Measurements from ENCODE around the gene ATP6AP1.
"Not testable (repeated sequence)": the region's sequence is repeated elsewhere in the genome, so short reads cannot be mapped to it uniquely, and the experiment has no call there.

ATP6AP1 gene, protein sequence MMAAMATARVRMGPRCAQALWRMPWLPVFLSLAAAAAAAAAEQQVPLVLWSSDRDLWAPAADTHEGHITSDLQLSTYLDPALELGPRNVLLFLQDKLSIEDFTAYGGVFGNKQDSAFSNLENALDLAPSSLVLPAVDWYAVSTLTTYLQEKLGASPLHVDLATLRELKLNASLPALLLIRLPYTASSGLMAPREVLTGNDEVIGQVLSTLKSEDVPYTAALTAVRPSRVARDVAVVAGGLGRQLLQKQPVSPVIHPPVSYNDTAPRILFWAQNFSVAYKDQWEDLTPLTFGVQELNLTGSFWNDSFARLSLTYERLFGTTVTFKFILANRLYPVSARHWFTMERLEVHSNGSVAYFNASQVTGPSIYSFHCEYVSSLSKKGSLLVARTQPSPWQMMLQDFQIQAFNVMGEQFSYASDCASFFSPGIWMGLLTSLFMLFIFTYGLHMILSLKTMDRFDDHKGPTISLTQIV

DNA sequence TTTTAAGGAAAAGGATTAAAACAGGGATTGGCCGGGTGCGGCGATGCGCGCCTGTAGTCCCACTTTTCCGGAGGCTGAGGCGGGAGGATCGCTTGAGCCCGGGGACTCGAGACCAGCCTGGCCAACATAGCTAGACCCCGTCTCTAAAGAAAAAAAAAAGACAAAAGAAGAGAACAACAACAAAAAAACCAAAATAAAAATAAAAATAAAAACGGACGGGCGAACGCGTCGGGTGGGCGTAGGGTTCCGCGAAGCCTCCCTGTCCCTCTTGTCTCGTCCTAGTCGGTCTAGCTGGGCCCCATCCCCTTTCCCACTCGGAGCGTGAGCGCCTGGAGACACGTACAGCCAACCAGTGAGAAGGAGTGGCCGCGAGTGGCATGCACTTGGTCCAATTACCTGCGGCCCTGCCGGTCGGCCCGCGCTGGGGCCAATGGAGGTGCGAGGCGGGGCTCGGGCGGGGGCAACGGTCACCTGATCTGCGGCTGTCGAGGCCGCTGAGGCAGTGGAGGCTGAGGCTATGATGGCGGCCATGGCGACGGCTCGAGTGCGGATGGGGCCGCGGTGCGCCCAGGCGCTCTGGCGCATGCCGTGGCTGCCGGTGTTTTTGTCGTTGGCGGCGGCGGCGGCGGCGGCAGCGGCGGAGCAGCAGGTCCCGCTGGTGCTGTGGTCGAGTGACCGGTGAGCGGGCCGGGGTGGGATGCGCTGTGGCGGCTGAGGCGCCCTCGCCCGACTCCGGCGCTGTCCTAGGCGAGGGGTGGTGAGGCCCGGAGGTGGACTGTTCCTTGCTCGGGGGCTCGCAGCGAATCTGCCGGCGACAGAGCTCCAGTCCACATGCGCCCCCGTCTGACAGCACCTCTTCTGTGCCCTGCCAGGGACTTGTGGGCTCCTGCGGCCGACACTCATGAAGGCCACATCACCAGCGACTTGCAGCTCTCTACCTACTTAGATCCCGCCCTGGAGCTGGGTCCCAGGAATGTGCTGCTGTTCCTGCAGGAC, at the start of gene ATP6AP1:
TSS of gene ATP6AP1 (plus strand) at position 502 of the 996 bp plus-strand sequence. CDS start at position 518, 16 bp downstream.
- peak; percentile 81 for DNase-seq

DNA sequence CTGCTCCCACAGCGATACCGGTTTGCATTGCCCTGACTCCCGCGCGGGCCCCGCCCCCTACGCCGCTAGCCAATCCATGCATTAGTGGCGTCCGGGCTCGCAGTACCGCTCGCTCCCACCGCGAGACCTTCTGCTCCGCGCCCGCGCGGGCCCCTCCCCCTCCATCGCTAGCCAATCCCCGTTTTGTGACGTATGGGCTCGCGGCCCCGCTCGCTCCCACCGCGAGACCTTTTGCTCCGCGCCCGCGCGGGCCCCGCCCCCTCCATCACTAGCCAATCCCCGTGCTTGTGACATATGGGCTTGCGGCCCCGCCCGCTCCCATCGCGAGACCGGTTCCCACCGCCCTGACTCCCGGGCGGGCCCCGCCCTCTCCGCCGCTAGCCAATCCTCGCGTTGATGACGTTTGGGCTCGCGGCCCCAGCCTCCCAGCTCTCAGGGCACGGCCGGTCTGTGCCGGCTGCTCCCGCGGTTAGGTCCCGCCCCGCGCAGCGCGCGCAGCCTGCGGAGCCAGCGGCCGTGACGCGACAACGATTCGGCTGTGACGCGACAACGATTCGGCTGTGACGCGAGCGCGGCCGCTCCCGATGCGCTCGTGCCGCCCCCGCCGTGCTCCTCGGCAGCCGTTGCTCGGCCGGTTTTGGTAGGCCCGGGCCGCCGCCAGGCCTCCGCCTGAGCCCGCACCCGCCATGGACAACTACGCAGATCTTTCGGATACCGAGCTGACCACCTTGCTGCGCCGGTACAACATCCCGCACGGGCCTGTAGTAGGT, 49.5 kb upstream of the ATP6AP1 start, which contains the start of gene EMD:
TSS of gene EMD (plus strand) at position 497 of the 770 bp plus-strand sequence. CDS start at position 687, 190 bp downstream.
- DNase-seq: peak; percentile 92

DNA sequence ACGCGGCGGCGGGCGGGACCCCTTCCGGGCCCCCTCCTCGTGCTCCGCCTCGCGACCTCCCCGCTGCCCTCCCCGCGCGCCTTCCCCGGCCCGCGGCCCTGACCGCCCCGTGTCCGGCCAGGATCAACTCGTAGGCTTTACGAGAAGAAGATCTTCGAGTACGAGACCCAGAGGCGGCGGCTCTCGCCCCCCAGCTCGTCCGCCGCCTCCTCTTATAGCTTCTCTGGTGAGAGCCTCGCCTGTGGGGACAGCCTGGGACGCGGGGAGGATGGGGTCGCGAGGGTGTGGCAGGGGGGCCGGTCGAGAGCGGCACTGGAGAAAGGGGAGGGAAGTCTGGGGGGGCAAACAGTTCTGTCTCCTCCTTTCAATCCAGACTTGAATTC, 48.9 kb upstream of the ATP6AP1 start:
- DNase-seq: no peak

DNA sequence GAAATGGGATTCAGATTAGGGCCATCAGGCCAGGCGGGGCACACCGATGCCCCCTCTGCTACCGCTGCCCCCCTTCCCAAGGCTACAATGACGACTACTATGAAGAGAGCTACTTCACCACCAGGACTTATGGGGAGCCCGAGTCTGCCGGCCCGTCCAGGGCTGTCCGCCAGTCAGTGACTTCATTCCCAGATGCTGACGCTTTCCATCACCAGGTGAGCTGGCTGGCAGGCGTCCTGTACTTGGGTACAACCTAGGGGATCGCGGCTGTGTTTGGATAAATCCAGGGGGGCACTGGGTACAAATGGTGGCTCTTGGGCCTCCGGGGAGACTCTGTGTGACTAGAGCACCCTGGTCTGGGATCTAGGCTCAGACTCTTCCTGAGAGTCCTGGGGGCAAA, 48.3 kb upstream of the ATP6AP1 start:
- no peak for DNase-seq

DNA sequence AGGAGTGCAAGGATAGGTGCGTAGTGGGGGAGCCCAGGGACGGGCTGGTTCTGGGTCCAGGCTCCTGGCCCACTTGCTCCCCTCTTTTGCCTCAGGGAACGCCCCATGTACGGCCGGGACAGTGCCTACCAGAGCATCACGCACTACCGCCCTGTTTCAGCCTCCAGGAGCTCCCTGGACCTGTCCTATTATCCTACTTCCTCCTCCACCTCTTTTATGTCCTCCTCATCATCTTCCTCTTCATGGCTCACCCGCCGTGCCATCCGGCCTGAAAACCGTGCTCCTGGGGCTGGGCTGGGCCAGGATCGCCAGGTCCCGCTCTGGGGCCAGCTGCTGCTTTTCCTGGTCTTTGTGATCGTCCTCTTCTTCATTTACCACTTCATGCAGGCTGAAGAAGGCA, 47.7 kb upstream of the ATP6AP1 start:
- no peak for DNase-seq

DNA sequence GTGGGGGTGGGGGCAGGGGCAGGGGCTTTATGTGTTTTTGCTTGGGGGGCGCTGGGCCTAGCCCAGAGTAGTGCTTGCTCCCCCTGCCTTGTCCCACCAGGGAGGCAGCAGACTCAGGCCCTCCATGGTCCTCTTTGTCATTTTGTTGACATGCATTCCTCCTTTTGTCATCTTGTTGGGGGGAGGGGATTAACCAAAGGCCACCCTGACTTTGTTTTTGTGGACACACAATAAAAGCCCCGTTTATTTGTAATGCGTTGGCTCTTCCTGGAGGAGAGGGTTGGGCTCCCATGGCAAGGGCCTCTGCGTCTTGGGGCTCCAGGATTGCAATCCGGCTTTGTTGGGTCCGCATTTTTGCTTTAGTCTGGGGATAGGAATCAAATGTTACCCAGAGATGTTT, 47.2 kb upstream of the ATP6AP1 start:
- no peak for DNase-seq

DNA sequence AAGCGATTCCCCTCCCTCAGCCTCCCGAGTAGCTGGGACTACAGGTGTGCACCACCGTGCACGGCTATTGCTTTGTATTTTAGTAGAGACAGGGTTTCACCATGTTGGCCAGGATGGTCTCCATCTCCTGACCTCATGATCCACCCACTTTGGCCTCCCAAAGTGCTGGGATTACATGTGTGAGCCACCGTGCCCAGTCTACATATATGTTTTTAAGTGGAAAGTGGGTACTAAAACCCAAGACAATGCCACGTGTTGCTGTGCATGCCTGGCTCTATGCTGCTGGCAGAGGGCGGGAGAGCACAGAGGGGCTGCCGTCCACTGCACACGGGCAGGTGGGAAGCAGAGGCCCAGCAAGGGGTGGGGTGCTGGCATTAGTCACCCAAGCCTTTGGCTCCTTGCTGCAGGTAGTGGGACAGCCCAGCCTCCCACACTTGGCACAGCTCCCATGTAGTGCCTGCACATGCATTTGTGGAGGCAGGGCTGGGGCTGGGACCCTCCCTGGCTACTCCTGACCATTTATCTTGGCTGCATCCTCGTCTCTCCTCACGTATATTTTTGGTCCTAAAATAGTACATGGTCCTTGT, 45.9 kb upstream of the ATP6AP1 start:
- DNase-seq: no peak

DNA sequence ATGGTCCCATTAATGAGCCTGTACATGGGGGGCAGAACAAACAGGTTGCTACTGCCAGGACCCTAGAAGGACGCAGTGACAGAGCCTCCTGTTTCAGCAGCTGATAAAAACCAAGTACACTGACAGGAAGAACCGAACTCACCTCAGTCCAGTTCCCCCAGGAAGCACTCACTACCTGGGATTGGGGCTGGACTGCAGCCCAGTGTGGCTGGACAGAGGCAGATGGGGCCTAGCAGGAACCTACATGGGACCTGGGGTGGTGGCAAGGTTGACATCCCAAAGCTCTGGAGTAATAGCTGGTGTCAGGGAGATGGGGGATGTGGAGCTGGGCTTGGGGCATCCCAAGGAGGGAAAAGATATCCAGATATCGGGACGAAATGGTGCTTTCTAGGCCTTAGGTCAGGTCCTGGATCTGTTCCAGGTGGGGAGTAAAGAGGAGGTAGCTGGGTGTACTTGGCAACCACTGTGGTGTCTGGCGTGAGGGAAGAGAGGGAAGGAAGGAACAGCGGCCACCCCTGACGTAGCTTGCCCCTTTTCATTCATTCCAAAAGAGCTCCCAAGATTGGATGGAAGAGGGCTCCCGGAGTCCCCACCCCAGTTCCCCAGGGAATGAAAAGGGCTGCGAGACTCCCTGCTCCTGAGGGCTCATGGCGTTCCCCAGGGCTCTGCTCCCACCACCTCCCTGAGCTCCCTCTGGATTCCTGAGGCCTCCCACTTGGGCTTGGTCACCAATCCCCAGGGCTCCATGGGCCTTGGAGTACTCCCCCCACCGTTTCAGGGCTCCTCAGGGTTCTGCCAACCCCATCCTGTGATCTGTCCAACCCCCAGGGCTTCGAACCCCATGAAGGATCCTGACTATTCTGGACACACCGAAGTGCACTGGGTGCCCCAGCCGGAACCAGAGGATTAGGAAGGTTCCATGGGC, 44.9 kb upstream of the ATP6AP1 start:
- no peak for DNase-seq

DNA sequence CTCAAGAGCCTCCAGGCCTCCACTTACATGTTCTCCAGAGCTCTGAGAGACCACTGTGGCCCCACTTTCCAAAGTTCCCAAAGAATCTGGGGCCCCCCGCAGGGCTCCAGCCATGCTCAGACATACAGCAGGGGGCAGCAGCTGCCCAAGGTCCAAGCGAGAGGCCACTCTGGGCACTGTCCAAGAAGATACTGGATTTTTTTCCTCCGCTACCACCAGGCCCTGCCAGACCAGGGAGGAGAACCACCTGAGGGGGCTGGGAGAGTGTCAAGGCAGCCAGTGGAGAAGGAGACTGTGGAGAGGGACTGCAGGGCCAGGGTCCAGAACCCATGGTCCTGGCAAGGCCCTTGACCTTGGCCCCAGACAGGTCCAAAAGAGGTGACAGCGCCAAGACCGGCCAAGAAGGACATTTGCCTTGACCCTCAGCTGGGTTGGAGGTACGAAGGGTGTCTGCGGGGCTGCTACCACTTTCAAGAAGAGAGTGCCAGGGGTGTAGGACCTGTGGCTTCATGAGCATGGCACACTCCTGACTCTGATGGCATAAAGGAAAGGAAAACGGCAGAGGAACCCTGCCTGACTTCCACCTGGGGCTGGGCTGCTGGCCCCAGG, 44.1 kb upstream of the ATP6AP1 start:
- no peak for DNase-seq

DNA sequence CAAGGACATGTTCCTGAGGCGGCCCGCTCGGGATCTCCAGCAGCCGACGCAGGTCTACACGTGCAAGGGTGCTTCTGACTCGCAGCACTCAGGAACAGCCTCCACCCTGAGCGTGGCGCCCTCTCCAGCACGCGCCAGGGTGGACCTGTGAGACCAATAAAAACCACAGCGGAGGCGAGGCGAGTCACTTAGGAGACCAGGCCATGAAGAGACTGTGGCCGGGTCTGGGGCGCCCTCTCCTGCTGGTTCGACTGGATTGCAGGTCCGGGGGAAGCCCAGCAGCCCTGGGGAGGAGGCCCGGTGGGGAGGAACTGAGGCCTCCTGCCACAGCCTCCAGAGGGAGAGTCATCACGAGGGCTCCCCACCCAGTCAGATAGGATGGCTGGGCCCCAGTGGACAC, 40.4 kb upstream of the ATP6AP1 start:
- not testable (repeated sequence) for DNase-seq

DNA sequence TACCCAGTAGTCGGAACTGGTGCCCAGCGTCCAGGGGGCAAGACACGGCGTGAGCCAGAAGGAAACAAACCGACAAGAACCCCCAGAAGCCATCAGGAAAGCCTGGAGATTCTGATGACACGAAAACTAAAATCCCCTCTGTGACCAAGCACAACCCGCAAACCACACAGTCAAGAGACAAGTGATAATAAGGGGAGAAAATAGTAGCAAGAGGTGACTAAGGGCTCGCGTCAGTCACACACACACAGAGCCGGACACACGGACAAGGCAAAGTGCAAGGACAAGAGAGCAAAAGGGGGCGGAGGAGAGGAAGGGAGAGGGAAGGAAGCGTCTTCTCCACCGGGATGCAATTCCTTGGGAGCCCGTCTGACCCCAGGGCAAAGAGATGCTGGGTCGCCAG, 39.8 kb upstream of the ATP6AP1 start:
- not testable (repeated sequence) for DNase-seq

DNA sequence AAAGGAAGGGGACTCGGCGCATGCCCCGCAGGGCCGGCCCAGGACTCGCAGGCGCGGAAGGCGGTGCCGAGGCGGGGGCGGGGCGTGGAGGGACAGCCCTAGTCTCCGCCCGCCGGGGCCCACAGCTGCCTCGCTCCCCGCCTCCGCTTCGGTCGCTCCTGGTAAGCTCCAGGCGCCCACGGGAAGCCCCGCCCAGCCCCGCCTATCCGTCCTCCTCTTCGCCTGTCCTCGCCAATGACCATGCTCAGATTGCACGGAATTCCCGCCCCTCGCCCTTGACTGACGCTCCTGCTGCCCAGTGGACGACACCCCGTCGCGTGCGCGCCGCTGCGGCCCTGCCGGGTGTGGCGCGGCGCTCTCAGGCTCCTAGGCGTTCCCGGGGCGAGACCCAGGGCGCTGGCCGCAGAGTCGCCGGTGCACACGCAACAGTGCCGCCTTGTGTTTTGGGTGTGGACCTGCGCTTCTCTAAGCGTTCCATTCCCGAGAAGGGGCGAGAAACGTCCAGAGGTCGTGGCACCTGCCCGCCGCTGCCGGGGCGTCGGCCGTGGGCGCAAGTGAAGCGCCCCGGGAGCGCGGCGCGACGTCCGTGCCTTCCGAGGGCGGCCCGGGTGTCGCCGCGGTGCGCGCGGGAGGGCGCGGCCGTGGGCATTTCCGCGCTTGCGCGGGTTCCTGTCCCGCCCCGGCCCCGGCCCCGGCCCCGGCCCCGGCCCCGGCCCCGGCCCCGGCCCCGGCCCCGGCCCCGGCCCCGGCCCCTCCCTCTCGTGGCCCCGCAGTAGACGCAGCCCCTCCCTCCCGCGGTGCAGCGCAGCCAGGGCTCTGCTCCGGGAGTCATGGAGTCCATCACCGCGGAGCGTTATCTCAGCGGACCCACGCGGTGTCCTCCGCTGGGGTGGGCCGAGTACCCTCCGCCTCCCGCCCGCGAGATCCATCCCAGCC, 38.4 kb upstream of the ATP6AP1 start:
- not testable (repeated sequence) for DNase-seq

DNA sequence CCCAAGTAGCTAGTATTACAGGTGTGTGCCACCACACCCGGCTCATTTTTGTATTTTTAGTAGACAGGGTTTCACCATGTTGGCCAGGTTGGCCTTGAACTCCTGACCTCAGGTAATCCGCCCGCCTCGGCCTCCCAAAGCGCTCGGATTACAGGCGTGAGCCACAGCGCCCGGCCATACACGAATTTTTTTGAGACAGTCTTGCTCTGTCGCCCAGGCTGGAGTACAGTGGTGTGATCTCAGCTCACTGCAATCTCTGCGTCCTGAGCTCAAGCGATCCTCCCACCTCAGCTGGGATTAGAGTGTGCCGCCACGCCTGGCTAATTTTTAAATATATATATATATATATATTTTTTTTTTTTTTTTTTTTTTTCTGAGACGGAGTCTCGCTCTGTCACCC, 32.1 kb upstream of the ATP6AP1 start:
- not testable (repeated sequence) for DNase-seq

DNA sequence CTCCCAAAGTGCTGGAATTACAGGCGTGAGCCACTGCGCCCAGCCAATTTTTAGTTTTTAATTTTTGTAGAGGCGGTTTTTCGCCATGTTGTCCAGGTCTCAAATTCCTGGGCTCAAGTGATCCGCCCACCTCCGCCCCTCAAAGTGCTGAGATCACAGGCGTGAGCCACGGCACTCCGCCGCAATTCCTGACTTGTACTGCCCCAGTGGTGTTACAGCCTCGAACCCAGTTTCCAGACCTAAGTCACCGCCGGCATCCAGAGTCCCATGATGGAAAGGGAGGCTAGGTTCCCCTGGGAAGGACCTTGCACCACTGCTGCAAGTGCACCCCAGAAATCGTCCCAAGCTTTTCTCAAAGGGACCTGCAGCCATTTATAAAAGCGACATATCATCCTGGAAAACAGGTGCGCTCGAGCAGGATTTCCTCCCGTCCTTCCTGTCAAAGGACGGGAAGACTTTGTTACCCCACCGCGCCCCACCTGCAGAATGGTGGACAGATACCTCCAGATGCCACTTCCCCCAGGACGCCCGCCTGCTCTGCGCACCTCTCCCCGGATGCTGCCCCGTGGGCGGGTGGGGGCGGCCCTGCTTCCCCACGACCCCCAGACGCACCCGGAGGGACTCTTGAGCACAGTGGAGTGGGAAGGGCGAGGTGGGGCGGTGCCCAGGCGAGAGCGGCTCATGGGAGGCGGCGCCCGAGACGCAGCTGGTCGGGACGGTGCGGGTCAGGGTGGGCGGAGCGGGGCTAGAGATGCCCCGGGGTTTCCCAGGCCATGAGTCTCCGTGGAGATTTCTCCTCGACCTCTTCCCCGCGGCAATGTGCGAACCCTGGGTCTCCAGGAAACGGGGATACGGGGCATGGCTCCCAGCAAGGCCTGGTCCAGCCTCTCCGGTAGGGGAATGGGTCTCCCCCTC, 31.2 kb upstream of the ATP6AP1 start:
- DNase-seq: peak; percentile 33

DNA sequence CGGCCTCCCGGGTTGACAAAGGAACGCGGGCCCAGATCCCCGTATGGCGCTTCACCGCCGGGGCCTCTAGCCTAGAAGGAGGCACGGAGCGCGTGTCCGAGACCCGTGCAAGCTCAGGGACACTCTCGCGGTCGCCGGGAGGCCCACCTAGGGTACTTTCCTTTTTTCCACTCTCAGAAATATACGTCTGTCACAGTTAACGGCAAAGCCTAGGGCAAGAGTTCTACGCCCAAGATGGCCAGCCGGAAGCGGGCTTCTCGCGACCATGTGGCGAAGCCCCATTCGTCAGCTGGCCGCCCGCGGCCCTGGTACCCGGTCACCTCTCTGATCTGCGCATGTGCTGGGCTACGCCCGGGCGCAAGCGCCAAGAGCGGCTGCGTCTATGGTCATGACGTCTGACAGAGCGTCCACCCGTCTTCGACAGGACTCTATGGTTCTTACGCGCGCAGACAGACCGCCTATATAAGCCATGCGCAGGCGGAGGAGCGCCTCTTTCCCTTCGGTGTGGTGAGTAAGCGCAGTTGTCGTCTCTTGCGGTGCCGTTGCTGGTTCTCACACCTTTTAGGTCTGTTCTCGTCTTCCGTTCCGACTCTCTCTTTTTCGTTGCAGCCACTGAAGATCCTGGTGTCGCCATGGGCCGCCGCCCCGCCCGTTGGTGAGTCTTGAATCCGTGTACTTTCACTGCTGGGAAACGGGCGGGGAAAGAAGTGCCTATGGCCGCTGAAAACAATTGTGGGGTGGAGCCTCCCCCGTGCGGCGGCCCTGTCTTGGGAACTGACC, 30.4 kb upstream of the ATP6AP1 start, which contains the start of gene RPL10:
TSS of gene RPL10 (plus strand) at position 490 of the 780 bp plus-strand sequence. CDS start at position 633, 143 bp downstream.
- peak; percentile 82 for DNase-seq

DNA sequence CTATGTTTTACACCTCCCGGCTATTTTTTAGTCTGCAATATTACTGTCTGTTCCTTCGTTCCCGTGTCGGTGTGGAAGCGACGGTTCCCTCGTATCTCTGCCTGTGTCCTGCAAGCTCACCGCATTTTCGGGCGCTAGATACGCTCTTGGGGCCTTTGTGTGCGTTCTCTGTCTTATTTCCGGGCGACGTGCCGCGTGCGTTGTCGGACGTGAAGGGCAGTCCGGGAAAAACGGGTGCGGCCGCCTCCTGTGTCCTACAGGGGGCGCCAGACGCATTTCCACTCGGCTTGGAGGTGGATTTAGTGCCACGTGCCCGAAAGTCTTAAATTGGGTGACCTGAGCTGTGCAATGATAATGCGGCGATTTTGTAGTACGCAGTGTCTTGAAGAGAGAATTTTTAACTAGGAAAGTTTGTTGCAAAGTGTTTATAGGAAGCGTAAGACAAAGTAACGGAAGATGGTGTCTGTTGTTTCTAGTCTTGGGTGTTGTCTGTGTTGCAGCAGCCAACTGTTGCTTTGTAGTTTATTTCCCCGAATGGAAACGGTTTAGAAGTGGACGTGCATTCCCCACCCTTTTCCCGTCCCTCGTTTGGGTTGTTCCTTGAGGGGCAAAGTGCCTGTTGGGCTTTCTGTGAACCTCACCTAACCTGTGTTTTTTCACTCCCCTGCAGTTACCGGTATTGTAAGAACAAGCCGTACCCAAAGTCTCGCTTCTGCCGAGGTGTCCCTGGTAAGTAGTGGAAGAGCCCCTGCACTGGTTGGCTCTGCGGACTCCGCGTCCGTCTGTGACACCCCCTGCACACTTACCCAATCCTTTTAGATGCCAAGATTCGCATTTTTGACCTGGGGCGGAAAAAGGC, 29.6 kb upstream of the ATP6AP1 start:
- peak; percentile 80 for DNase-seq

Measured in activated CD4-positive, alpha-beta T cell treated with anti-CD3 and anti-CD28 coated beads, Interleukin-2, amount 50 U/mL, for 1 hour (primary cell).